ENCODE results near the gene SSH3. TPM values are rescaled to one million over a fixed set of nuclear protein-coding genes. Genes with fewer than 3 reads are reported as not detected.

The SSH3 gene
- total RNA-seq, 4 donors from 2014 or later, result 28.2 to 51.5 (median 44.0) TPM

DNA sequence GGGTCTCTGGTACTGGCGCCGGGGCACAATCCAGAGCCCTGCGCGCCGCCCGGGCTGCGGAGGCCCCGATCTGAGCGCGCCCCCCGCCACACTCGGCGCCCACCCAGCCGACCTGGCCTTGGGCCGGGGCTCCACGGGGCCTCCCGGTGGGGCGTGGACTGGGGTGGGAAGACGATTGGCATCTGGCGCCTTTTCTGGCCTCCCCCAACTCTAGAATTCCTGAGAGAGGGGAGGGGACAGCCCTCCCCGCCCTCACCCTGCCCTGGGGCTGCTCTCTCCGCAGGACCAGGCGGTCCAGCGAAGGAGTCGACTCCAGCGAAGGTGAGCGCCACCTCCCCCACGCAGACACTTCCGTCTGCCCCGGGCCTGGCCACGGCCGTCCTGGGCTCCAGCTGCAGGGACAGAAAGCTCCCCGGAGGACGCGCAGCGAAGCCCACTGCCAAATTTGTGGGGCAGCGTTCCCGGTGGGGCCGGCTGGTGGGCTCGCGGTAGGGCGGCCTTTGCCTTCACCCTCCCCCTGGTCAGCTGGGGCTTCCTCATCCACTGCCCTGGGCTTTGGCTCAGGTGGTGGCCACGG, 593 bp downstream of the SSH3 start:
- TF ChIP-seq CTCF (IDR thresholded peaks at IDR 0.05), result no peak
- TF ChIP-seq POLR2A (IDR thresholded peaks at IDR 0.05; ENCODE audit: low read depth), result no peak
- TF ChIP-seq POLR2AphosphoS5 (IDR thresholded peaks at IDR 0.05), result no peak
- TF ChIP-seq EP300 (IDR thresholded peaks at IDR 0.05), result no peak
- H3K4me1 ChIP-seq, result peaks cover 24 to 42% (median 39%) of the 10 kb centered on the region in 4 donors
- no peaks in the 10 kb centered on the region for H3K9me3 ChIP-seq
- H3K27me3 ChIP-seq, result no peaks in the 10 kb centered on the region
- intact Hi-C loops (cut with DNase I), result no loop called here
- WGBS, result 9% methylated on average over 20 of the region's 43 CpGs
- H3K4me3 ChIP-seq, result peak overlapping the region; percentile 79 to 97 (median 88)
- H3K36me3 ChIP-seq, result peaks cover 28 to 54% (median 46%) of the 10 kb centered on the region in 4 donors
- H3K27ac ChIP-seq (replicated peaks in 1 of 4), result peak overlapping the region; percentile 74 to 82 (median 76)
- no peak for DNase-seq (ENCODE audit: extremely low spot score)

- H3K36me3 ChIP-seq, result peaks cover 21 to 54% (median 46%) of the 10 kb centered on the region in 4 donors
- TF ChIP-seq CTCF (IDR thresholded peaks at IDR 0.05), result no peak
- TF ChIP-seq POLR2A (IDR thresholded peaks at IDR 0.05; ENCODE audit: low read depth), result no peak
- no peak for TF ChIP-seq EP300 (IDR thresholded peaks at IDR 0.05)
- no peak for TF ChIP-seq POLR2AphosphoS5 (IDR thresholded peaks at IDR 0.05)
- H3K9me3 ChIP-seq, result no peaks in the 10 kb centered on the region
- intact Hi-C loops (cut with DNase I), result no loop called here
- peak overlapping the region; percentile 79 to 97 (median 88) for H3K4me3 ChIP-seq
- no peaks in the 10 kb centered on the region for H3K27me3 ChIP-seq
- WGBS, result 86% methylated on average over 12 of the region's 14 CpGs
- peaks cover 24 to 42% (median 39%) of the 10 kb centered on the region in 4 donors for H3K4me1 ChIP-seq
- no peak for DNase-seq (ENCODE audit: extremely low spot score)
- peak overlapping the region; percentile 74 to 82 (median 76) for H3K27ac ChIP-seq (replicated peaks in 1 of 4)
These were observed 1.3 kb downstream of the SSH3 start for GRCh38 chr11:67304511-67305113.

DNA sequence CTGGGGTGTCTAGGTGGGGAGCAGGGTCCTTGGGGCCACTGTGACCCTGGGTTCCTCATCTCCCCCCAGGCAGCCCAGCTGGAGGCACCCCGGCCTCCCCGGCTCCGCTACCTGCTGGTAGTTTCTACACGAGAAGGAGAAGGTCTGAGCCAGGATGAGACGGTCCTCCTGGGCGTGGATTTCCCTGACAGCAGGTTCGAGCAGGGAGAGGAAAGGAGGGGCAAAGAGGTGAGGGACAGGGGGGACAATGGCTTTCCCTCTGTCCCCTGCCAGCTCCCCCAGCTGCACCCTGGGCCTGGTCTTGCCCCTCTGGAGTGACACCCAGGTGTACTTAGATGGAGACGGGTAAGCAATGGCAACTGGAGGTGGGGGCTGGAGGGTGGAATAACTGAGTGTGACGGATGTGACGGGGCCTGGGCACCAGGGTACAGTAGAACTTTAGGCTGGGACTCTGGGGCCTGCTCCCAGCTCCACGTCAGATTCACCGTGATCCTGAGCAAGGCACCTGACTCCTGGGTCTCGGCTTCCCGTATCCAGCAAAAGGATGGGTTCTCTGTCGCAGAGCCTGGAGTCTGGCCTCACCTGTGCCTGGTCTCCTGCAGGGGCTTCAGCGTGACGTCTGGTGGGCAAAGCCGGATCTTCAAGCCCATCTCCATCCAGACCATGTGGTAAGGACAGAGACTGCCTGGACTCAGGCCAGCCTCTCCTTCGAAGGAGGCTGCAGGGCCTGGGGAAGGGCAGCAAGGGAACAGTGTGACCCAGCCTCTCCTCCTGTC, 3.6 kb downstream of the SSH3 start:
- no peaks in the 10 kb centered on the region for H3K27me3 ChIP-seq
- 92% methylated on average over 11 of the region's 19 CpGs for WGBS
- TF ChIP-seq POLR2AphosphoS5 (IDR thresholded peaks at IDR 0.05) (no peak), POLR2A (IDR thresholded peaks at IDR 0.05; ENCODE audit: low read depth) (no peak), EP300 (IDR thresholded peaks at IDR 0.05) (no peak), CTCF (IDR thresholded peaks at IDR 0.05) (no peak)
- peaks cover 0 to 54% (median 43%) of the 10 kb centered on the region in 4 donors for H3K36me3 ChIP-seq
- peaks cover 20 to 37% (median 33%) of the 10 kb centered on the region in 4 donors for H3K4me1 ChIP-seq
- DNase-seq (ENCODE audit: extremely low spot score), result no peak
- H3K27ac ChIP-seq (replicated peaks in 1 of 4), result no peak overlapping the region
- intact Hi-C loops (cut with DNase I), result no loop called here
- no peaks in the 10 kb centered on the region for H3K9me3 ChIP-seq
- H3K4me3 ChIP-seq, result no peak overlapping the region

DNA sequence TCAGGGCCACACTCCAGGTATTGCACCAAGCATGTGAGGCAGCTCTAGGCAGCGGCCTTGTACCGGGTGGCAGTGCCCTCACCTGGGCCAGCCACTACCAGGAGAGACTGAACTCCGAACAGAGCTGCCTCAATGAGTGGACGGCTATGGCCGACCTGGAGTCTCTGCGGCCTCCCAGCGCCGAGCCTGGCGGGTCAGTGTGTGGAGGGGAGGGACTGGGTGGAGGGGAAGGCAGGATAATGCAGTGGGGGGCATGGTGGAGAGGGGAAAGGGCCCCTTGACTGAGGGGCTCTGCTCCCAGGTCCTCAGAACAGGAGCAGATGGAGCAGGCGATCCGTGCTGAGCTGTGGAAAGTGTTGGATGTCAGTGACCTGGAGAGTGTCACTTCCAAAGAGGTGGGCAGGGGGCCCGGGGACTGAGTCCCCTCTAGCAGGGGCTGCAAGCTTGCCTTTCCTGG, 4.2 kb downstream of the SSH3 start:
- H3K4me1 ChIP-seq, result peaks cover 14 to 30% (median 27%) of the 10 kb centered on the region in 4 donors
- intact Hi-C loops (cut with DNase I), result no loop called here
- no peak for TF ChIP-seq POLR2A (IDR thresholded peaks at IDR 0.05; ENCODE audit: low read depth)
- no peak for TF ChIP-seq EP300 (IDR thresholded peaks at IDR 0.05)
- TF ChIP-seq POLR2AphosphoS5 (IDR thresholded peaks at IDR 0.05), result no peak
- TF ChIP-seq CTCF (IDR thresholded peaks at IDR 0.05), result no peak
- no peak overlapping the region for H3K27ac ChIP-seq (replicated peaks in 1 of 4)
- no peak overlapping the region for H3K4me3 ChIP-seq
- H3K27me3 ChIP-seq, result no peaks in the 10 kb centered on the region
- 79% methylated on average over 4 of the region's 12 CpGs for WGBS
- peaks cover 0 to 52% (median 42%) of the 10 kb centered on the region in 4 donors for H3K36me3 ChIP-seq
- DNase-seq (ENCODE audit: extremely low spot score), result no peak
- no peaks in the 10 kb centered on the region for H3K9me3 ChIP-seq
